HEK293T (cell line): ENCODE measurements around the gene CERS4.

ENCODE experiments used
- CTCF ChIA-PET: fragments of 350-600 bp; formaldehyde crosslinking; extraction: SDS; loops from one replicate; lab custom pipeline; 2021; ENCODE audit warnings: antibody characterized with exemption, inconsistent platforms; lab: Yijun Ruan, JAX
- POLR2A ChIA-PET: fragments of 350-600 bp; formaldehyde crosslinking; extraction: SDS; loops from one replicate; lab custom pipeline; 2020; ENCODE audit warnings: antibody characterized with exemption, inconsistent platforms; lab: Yijun Ruan, JAX
- DNase-seq: peaks from one replicate; pipeline ENCODE4 v3.0.0; 2012; ENCODE audit warnings: mixed read lengths; ENCODE audit errors: extremely low spot score
- ARNT ChIP-seq: fragments of 450-650 bp; IDR thresholded peaks from 2 replicates; pipeline ENCODE4 v1.6.1; 2017; ENCODE audit warnings: mild to moderate bottlenecking
- BHLHE40 ChIP-seq: fragments of 450-650 bp; IDR thresholded peaks from 2 replicates; pipeline ENCODE4 v1.6.1; 2016; ENCODE audit warnings: mild to moderate bottlenecking, moderate library complexity, borderline replicate concordance
- CTBP1 ChIP-seq: fragments of 450-650 bp; IDR thresholded peaks from 2 replicates; pipeline ENCODE4 v1.6.1; 2016; ENCODE audit warnings: borderline replicate concordance
- ELF4 ChIP-seq: fragments of 450-650 bp; IDR thresholded peaks from 2 replicates; pipeline ENCODE4 v1.6.1; 2017; ENCODE audit warnings: antibody characterized with exemption
- FOXA1 ChIP-seq: fragments of 450-650 bp; IDR thresholded peaks from 2 replicates; pipeline ENCODE4 v1.6.1; 2016; ENCODE audit warnings: mild to moderate bottlenecking
- FOXK2 ChIP-seq: fragments of 450-650 bp; IDR thresholded peaks from 2 replicates; pipeline ENCODE4 v1.6.1; 2016; ENCODE audit warnings: mild to moderate bottlenecking
- FOXM1 ChIP-seq: fragments of 450-650 bp; IDR thresholded peaks from 2 replicates; pipeline ENCODE4 v1.6.1; 2017; ENCODE audit warnings: mild to moderate bottlenecking, borderline replicate concordance
- HDGF ChIP-seq: fragments of 450-650 bp; IDR thresholded peaks from 2 replicates; pipeline ENCODE4 v1.6.1; 2017; ENCODE audit warnings: antibody characterized with exemption, borderline replicate concordance
- L3MBTL2 ChIP-seq: fragments of 450-650 bp; conservative IDR thresholded peaks from 2 replicates; pipeline ENCODE4 v1.6.1; 2016; ENCODE audit warnings: mild to moderate bottlenecking
- LEF1 ChIP-seq: fragments of 450-650 bp; IDR thresholded peaks from 2 replicates; pipeline ENCODE4 v1.6.1; 2017; ENCODE audit warnings: mild to moderate bottlenecking, borderline replicate concordance
- NFRKB ChIP-seq: fragments of 450-650 bp; IDR thresholded peaks from 2 replicates; pipeline ENCODE4 v1.6.1; 2016; ENCODE audit warnings: mild to moderate bottlenecking, moderate library complexity
- SP1 ChIP-seq: fragments of 450-650 bp; IDR thresholded peaks from 2 replicates; pipeline ENCODE4 v1.6.1; 2017
- SUZ12 ChIP-seq: fragments of 450-650 bp; IDR thresholded peaks from 2 replicates; pipeline ENCODE4 v1.6.1; 2016; ENCODE audit warnings: mild to moderate bottlenecking
- TARDBP ChIP-seq: fragments of 450-650 bp; IDR thresholded peaks from 2 replicates; pipeline ENCODE4 v1.6.1; 2016
- ZNF384 ChIP-seq: fragments of 450-650 bp; IDR thresholded peaks from 2 replicates; pipeline ENCODE4 v1.6.1; 2016
- TF ChIP-seq, protein P1 (sequence below): fragments of 450-650 bp; IDR thresholded peaks from 2 replicates; pipeline ENCODE4 v1.6.1; 2016

CERS4 gene

GRCh38 chr19:8253678-8254077 is 44.5 kb downstream of the CERS4 start:
- no peak for DNase-seq
- POLR2A ChIA-PET, result interaction anchor here (0.6 to 0.7 kb wide), 2 partner anchors 95 to 248 kb away, joined by 3 to 4 read pairs; no protein-coding TSS in a partner anchor
- CTCF ChIA-PET, result interaction anchor here (0.9 kb wide), 1 partner anchor 95 kb away, joined by 4 read pairs; no protein-coding TSS in a partner anchor
- TF ChIP-seq SUZ12, result no peak

DNA sequence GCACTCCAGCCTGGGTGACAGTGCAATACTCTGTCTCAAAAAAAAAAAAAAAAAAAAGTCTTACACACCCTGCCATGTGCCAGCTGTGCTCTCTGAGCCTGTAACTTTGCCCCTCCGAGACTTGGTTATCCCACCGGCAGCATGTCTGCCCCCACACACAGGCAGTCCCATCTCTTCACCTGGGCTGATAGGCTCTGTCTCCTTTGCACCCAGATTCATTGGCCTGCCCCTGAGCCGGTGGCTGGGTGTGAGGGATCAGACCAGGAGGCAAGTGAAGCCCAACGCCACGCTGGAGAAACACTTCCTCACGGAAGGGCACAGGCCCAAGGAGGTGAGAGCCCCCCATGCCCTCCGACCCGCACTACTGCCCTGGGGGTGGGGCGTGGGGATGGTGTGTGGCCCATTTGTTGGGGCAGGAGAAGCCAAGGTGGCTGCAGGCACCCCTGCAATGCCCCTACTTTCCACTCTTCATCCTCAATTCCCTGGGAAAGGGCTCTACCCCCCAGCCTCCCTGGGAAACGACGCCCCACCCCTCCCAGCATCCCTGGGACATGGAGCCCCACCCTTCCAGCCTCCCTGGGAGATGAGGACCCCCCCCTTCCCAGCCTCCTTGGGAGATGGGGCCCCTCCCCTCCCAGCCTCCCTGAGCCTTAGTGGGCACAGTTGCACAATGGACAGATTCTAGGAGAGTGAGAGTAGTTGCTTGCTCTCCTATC is 45.3 kb downstream of the CERS4 start:
- DNase-seq, result no peak
- ChIA-PET CTCF (no interaction called here), POLR2A (interaction anchor here (1.1 kb wide), 1 partner anchor 310 kb away, joined by 3 read pairs; no protein-coding TSS in a partner anchor)
- no peak for TF ChIP-seq LEF1
- TF ChIP-seq, protein P1, sequence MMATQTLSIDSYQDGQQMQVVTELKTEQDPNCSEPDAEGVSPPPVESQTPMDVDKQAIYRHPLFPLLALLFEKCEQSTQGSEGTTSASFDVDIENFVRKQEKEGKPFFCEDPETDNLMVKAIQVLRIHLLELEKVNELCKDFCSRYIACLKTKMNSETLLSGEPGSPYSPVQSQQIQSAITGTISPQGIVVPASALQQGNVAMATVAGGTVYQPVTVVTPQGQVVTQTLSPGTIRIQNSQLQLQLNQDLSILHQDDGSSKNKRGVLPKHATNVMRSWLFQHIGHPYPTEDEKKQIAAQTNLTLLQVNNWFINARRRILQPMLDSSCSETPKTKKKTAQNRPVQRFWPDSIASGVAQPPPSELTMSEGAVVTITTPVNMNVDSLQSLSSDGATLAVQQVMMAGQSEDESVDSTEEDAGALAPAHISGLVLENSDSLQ, result no peak

- TF ChIP-seq NFRKB, result no peak
- no peak for TF ChIP-seq FOXM1
- TF ChIP-seq ZNF384, result no peak
- no peak for TF ChIP-seq TARDBP
- ChIA-PET POLR2A (interaction anchor here (1.1 kb wide), 1 partner anchor 311 kb away, joined by 3 read pairs; no protein-coding TSS in a partner anchor), CTCF (no interaction called here)
- no peak for DNase-seq
These were observed 46.4 kb downstream of the CERS4 start for GRCh38 chr19:8255426-8256125.

GRCh38 chr19:8256276-8257051 is 47.3 kb downstream of the CERS4 start:
- TF ChIP-seq ELF4, result no peak
- no peak for TF ChIP-seq LEF1
- TF ChIP-seq NFRKB, result no peak
- no peak for TF ChIP-seq FOXM1
- no peak for TF ChIP-seq FOXA1
- TF ChIP-seq SP1, result no peak
- no peak for TF ChIP-seq ARNT
- no peak for TF ChIP-seq SUZ12
- no peak for TF ChIP-seq CTBP1
- CTCF ChIA-PET, result interaction anchor here (0.6 kb wide), 2 partner anchors 55 to 104 kb away, joined by 3 read pairs; no protein-coding TSS in a partner anchor

GRCh38 chr19:8257052-8257443 is 47.9 kb downstream of the CERS4 start:
- TF ChIP-seq LEF1 (no peak), BHLHE40 (no peak)
- TF ChIP-seq, protein P1, result no peak
- no peak for DNase-seq
- CTCF ChIA-PET, result interaction anchor here (0.6 kb wide), 2 partner anchors 55 to 105 kb away, joined by 3 read pairs; no protein-coding TSS in a partner anchor
- POLR2A ChIA-PET, result no interaction called here

More at GRCh38 chr19:8256276-8257051, 47.3 kb downstream of the CERS4 start:
- POLR2A ChIA-PET, result no interaction called here
- no peak for DNase-seq

DNA sequence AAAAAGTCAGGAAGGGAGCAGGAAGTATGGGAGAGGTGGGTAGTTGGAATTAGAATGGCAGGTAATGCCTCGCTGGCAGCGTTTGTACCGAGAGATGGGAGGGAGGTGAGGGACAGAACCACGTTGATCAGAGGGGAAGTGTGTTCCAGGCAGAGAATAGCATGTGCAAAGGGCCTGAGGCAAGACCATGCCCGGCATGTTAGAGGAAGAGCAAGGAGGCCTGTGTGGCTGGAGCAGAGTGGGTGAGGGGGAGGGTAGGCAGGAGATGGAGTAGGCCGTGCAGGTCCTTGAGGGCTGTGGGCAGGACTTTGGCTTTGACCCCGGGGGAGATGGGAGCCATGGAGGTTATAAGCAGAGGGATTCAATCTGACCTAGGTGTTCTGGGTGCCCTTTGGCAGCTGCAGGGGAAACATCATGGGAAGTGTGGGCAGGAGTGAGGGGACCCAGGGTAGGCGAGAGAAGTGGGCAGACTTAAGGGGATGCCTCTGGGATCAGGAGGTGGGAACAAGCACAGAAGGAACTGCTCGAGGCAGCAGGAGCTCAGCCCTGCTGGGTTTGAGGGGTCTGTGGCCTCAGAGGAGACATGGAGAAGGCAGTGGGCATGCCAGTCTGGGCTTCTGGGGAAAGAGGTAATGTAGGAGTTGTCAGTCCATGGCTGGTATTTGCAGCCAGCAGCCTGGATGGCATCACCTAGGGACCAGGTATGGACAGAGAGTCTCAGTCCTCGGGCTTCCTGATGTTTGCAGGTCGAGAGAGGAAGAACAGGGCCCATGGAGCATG is 50.2 kb downstream of the CERS4 start:
- ChIA-PET POLR2A (no interaction called here), CTCF (no interaction called here)
- TF ChIP-seq BHLHE40, result no peak
- TF ChIP-seq ARNT, result no peak
- no peak for DNase-seq

GRCh38 chr19:8259922-8260247 is 50.7 kb downstream of the CERS4 start:
- TF ChIP-seq FOXM1, result no peak
- DNase-seq, result no peak
- CTCF ChIA-PET, result no interaction called here
- POLR2A ChIA-PET, result no interaction called here

GRCh38 chr19:8261347-8261746 is 52.2 kb downstream of the CERS4 start:
- ChIA-PET POLR2A (no interaction called here), CTCF (no interaction called here)
- TF ChIP-seq FOXM1, result no peak
- no peak for TF ChIP-seq SP1
- no peak for TF ChIP-seq FOXA1
- TF ChIP-seq HDGF, result no peak
- TF ChIP-seq ELF4, result no peak
- TF ChIP-seq NFRKB, result no peak
- TF ChIP-seq ARNT, result no peak
- no peak for TF ChIP-seq FOXK2
- TF ChIP-seq TARDBP, result no peak
- no peak for TF ChIP-seq CTBP1
- TF ChIP-seq, protein P1, result no peak
- TF ChIP-seq SUZ12, result no peak
- TF ChIP-seq L3MBTL2, result no peak
- no peak for TF ChIP-seq ZNF384
- TF ChIP-seq LEF1, result no peak
- TF ChIP-seq BHLHE40, result no peak
- DNase-seq, result no peak
